ENCODE results near the gene GCNT3. TPM values are rescaled to one million over a fixed set of nuclear protein-coding genes. Genes with fewer than 3 reads are reported as not detected.
A peak's percentile ranks its signal among the peaks of the same experiment; 100 is the strongest.

The GCNT3 gene
- total RNA-seq, 2 donors from 2014 or later: not detected

- H3K36me3 Mint-ChIP-seq: peaks cover 0 to 4% of the 10 kb centered on the region in 2 donors
- H3K9me3 Mint-ChIP-seq: peaks cover 0 to 6% of the 10 kb centered on the region in 2 donors
- DNase-seq (ENCODE audit: low spot score in 2 of 2) (peak; percentile 90 to 96), ATAC-seq (peak; percentile 100)
- peak within 1 kb of the TSS in 1 of 2 donors; percentile 75 for H3K27ac Mint-ChIP-seq
These were observed 45.5 kb downstream of the GCNT3 start, which contains the start of gene GTF2A2 for GRCh38 chr15:59656897-59657634. Gene GTF2A2, minus strand, starts transcription at chr15:59657515. Its CDS starts 5,238 bp downstream, at chr15:59652277.

GRCh38 chr15:59657635-59658125, 46.1 kb downstream of the GCNT3 start:
- peaks cover 0 to 4% of the 10 kb centered on the region in 2 donors for H3K36me3 Mint-ChIP-seq
- ATAC-seq: peak; percentile 18 to 35
- peak overlapping the region in 1 of 2 donors; percentile 75 for H3K27ac Mint-ChIP-seq
- peaks cover 0 to 3% of the 10 kb centered on the region in 2 donors for H3K9me3 Mint-ChIP-seq
- DNase-seq (ENCODE audit: low spot score in 2 of 2): peak; percentile 4 to 57

GRCh38 chr15:59659366-59659765, 47.8 kb downstream of the GCNT3 start:
- Mint-ChIP-seq H3K9me3 (no peaks in the 10 kb centered on the region), H3K27ac (no peak overlapping the region), H3K36me3 (peaks cover 0 to 4% of the 10 kb centered on the region in 2 donors)
- no peak for ATAC-seq
- DNase-seq (ENCODE audit: low spot score in 2 of 2): no peak

- Mint-ChIP-seq H3K9me3 (no peaks in the 10 kb centered on the region), H3K36me3 (peaks cover 0 to 9% of the 10 kb centered on the region in 2 donors), H3K27ac (no peak overlapping the region)
- no peak for DNase-seq (ENCODE audit: low spot score in 2 of 2)
- no peak for ATAC-seq
These were observed 50.7 kb downstream of the GCNT3 start for GRCh38 chr15:59662260-59662659.

- ATAC-seq: no peak
- Mint-ChIP-seq H3K9me3 (no peaks in the 10 kb centered on the region), H3K27ac (no peak overlapping the region), H3K36me3 (peaks cover 0 to 25% of the 10 kb centered on the region in 2 donors)
- no peak for DNase-seq (ENCODE audit: low spot score in 2 of 2)
These were observed 57.0 kb downstream of the GCNT3 start for GRCh38 chr15:59668556-59668955.

Other genes starting within 250 kb of the GCNT3 start
- 10 to 100 TPM in 1 of 2 donors, 1 to 10 TPM in 1; 2.1 to 42.0 TPM for gene MYO1E, start 238.9 kb upstream of the GCNT3 start, total RNA-seq
- gene FAM81A, start 173.6 kb upstream of the GCNT3 start, total RNA-seq: under 1 TPM; 0.09 to 0.41 TPM
- gene GTF2A2, start 45.7 kb downstream of the GCNT3 start, total RNA-seq: 100 to 1,000 TPM; 141 to 170 TPM
- 10 to 100 TPM; 44.2 to 49.1 TPM for gene BNIP2, start 77.5 kb downstream of the GCNT3 start, total RNA-seq